ENCODE measurements around the gene LTB4R2.

DNA sequence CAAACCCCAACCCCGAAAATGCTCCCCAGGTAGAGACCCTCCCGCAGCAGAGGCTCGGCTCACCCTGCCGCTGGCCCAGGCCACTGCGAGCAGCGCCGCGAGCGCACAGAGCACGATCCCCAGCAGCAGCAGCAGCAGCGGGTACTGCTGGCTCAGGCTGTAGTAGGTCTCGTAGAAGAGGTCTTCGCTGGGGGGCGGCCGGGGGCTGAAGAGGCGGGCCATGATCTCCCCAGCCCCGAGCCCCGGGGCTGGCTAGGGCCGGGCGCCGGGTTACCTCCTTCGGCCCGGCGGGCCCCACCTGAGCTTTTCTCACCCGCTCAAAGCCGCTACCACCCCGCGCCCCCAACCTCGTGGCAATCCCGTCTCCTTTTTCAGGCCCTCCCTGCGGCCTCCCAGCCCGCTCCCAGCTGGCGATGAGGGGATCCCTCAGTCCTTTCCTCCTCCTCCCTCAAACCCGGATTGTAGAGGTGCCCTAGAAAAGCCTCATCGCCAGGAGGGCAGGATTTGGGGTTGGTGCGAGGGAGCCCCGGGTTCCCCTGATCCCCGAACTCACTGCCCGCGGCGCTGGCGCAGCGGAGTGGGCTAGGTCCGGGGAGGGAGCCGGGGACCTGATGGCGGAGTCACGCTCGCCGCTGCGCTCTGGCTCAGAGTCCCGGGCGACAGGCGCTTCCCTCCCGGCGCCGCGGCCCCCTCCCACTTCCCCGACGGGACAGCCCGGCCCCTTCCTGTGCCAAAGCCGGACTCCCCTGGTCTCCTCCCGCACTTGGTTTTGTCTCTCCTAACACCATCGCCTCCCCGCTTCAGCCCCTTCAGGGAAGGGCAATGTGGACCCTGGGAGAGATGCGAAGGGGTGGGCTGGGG lies 24.7 kb downstream of the LTB4R2 start, which contains the start of gene ADCY4:
- no peak for TF ChIP-seq POLR2A (IDR thresholded peaks at IDR 0.05)
- TF ChIP-seq, protein P1, sequence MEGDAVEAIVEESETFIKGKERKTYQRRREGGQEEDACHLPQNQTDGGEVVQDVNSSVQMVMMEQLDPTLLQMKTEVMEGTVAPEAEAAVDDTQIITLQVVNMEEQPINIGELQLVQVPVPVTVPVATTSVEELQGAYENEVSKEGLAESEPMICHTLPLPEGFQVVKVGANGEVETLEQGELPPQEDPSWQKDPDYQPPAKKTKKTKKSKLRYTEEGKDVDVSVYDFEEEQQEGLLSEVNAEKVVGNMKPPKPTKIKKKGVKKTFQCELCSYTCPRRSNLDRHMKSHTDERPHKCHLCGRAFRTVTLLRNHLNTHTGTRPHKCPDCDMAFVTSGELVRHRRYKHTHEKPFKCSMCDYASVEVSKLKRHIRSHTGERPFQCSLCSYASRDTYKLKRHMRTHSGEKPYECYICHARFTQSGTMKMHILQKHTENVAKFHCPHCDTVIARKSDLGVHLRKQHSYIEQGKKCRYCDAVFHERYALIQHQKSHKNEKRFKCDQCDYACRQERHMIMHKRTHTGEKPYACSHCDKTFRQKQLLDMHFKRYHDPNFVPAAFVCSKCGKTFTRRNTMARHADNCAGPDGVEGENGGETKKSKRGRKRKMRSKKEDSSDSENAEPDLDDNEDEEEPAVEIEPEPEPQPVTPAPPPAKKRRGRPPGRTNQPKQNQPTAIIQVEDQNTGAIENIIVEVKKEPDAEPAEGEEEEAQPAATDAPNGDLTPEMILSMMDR (IDR thresholded peaks at IDR 0.05): no peak

Measured in lower leg skin (tissue), 3 donors.